Measurements from ENCODE around the gene RHEX. TPM values are rescaled to one million over a fixed set of nuclear protein-coding genes. Genes with fewer than 3 reads are reported as not detected.

RHEX gene
- total RNA-seq, 1 experiment from 2014 or later: not detected

- Mint-ChIP-seq H3K27me3 (ENCODE audit: low read depth) (no peaks in the 10 kb centered on the region), H3K4me1 (peaks cover 5% of the 10 kb centered on the region), H3K36me3 (no peaks in the 10 kb centered on the region), H3K9me3 (peaks cover 5% of the 10 kb centered on the region), H3K27ac (no peak overlapping the region), H3K4me3 (no peak overlapping the region)
- no peak for TF ChIP-seq NFYB (CRISPR knock-in tag; conservative IDR thresholded peaks at IDR 0.05; ENCODE audit: low read depth)
- TF ChIP-seq, protein P1, sequence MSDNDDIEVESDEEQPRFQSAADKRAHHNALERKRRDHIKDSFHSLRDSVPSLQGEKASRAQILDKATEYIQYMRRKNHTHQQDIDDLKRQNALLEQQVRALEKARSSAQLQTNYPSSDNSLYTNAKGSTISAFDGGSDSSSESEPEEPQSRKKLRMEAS (CRISPR knock-in tag; IDR thresholded peaks at IDR 0.05): no peak
- TF ChIP-seq ZNF396 (CRISPR knock-in tag; IDR thresholded peaks at IDR 0.05; ENCODE audit: borderline replicate concordance): no peak
- no peak for TF ChIP-seq ZNF425 (CRISPR knock-in tag; conservative IDR thresholded peaks at IDR 0.05)
- no peak for TF ChIP-seq JAZF1 (CRISPR knock-in tag; IDR thresholded peaks at IDR 0.05)
- POLR2A ChIA-PET: no interaction called here
- DNase-seq (ENCODE audit: low spot score) (no peak), ATAC-seq (no peak)
- CTCF ChIA-PET: interaction anchor here (0.8 kb wide), 1 partner anchor 9 kb away, joined by 3 read pairs; no protein-coding TSS in a partner anchor
These were observed 32.5 kb upstream of the RHEX start for GRCh38 chr1:206020393-206021007.

GRCh38 chr1:206021008-206021625 is 31.9 kb upstream of the RHEX start:
- CTCF ChIA-PET: interaction anchor here (0.8 kb wide), 1 partner anchor 9 kb away, joined by 3 read pairs; no protein-coding TSS in a partner anchor
- DNase-seq (ENCODE audit: low spot score): no peak

DNA sequence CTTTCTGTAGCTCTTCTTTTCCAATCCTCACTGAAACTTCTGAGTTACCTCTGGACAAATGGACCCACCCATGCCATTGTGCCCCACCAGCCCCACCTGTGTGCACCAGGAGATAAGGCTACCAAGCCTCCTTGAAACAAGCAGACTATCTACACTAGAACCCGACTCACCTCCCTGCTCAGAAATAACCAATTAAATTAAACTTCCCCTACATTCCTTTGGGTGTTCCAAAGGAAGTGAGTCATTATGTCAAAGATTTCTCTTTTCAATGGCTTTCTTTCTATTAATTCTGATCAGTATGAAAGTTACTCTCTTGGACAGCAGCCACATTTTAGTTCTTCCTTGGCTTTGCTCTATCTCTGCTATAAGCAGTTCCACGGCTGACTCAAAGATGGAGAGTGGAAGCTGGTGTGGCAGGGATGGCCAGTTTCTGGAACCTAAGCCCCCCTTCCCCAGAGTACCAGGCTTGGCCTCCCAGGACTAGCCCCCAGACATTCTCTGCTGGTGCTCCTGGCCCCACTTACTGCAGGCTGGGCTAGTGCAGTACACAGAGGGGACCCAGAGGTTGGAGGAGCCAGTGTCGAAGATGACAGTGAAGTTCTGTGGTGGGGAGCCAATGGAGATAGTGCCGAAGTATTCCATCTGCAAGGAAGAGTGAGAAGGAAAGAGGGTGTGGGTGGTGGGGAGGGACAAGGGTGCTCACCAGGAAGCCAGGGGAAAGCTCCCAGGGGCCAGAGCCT is 31.2 kb upstream of the RHEX start:
- Mint-ChIP-seq H3K27ac (no peak overlapping the region), H3K36me3 (no peaks in the 10 kb centered on the region), H3K27me3 (ENCODE audit: low read depth) (no peaks in the 10 kb centered on the region), H3K4me1 (peaks cover 5% of the 10 kb centered on the region), H3K4me3 (no peak overlapping the region), H3K9me3 (peaks cover 5% of the 10 kb centered on the region)
- POLR2A ChIA-PET: no interaction called here
- ATAC-seq (no peak), DNase-seq (ENCODE audit: low spot score) (no peak)
- CTCF ChIA-PET: no interaction called here
- no peak for TF ChIP-seq RELA (CRISPR knock-in tag; IDR thresholded peaks at IDR 0.05; ENCODE audit: borderline replicate concordance)
- TF ChIP-seq, protein P2, sequence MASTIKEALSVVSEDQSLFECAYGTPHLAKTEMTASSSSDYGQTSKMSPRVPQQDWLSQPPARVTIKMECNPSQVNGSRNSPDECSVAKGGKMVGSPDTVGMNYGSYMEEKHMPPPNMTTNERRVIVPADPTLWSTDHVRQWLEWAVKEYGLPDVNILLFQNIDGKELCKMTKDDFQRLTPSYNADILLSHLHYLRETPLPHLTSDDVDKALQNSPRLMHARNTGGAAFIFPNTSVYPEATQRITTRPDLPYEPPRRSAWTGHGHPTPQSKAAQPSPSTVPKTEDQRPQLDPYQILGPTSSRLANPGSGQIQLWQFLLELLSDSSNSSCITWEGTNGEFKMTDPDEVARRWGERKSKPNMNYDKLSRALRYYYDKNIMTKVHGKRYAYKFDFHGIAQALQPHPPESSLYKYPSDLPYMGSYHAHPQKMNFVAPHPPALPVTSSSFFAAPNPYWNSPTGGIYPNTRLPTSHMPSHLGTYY (CRISPR knock-in tag; IDR thresholded peaks at IDR 0.05): no peak
- TF ChIP-seq CREB1 (CRISPR knock-in tag; IDR thresholded peaks at IDR 0.05): no peak
- TF ChIP-seq ZNF423 (CRISPR knock-in tag; IDR thresholded peaks at IDR 0.05): no peak
- no peak for TF ChIP-seq E2F1 (CRISPR knock-in tag; IDR thresholded peaks at IDR 0.05)
- TF ChIP-seq GABPB1 (CRISPR knock-in tag; IDR thresholded peaks at IDR 0.05): no peak
- no peak for TF ChIP-seq TP53 (CRISPR knock-in tag; IDR thresholded peaks at IDR 0.05)

More at GRCh38 chr1:206021008-206021625, 31.9 kb upstream of the RHEX start:
- POLR2A ChIA-PET: no interaction called here
- H3K36me3 Mint-ChIP-seq: no peaks in the 10 kb centered on the region
- TF ChIP-seq SP1 (CRISPR knock-in tag; conservative IDR thresholded peaks at IDR 0.05): no peak
- no peak for TF ChIP-seq GTF2I (CRISPR knock-in tag; conservative IDR thresholded peaks at IDR 0.05)
- TF ChIP-seq ZBTB21 (CRISPR knock-in tag; IDR thresholded peaks at IDR 0.05; ENCODE audit: borderline replicate concordance): no peak
- TF ChIP-seq NR2C2 (CRISPR knock-in tag; IDR thresholded peaks at IDR 0.05): no peak
- TF ChIP-seq, protein P3, sequence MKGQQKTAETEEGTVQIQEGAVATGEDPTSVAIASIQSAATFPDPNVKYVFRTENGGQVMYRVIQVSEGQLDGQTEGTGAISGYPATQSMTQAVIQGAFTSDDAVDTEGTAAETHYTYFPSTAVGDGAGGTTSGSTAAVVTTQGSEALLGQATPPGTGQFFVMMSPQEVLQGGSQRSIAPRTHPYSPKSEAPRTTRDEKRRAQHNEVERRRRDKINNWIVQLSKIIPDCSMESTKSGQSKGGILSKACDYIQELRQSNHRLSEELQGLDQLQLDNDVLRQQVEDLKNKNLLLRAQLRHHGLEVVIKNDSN (CRISPR knock-in tag; IDR thresholded peaks at IDR 0.05): no peak
- no peak overlapping the region for H3K4me3 Mint-ChIP-seq
- H3K27me3 Mint-ChIP-seq (ENCODE audit: low read depth): no peaks in the 10 kb centered on the region
- no peak for ATAC-seq
- H3K27ac Mint-ChIP-seq: no peak overlapping the region
- H3K9me3 Mint-ChIP-seq: peaks cover 5% of the 10 kb centered on the region
- peaks cover 5% of the 10 kb centered on the region for H3K4me1 Mint-ChIP-seq

Measured in WTC11 (cell line).